B cell (primary cell): ENCODE results near the gene GIMAP1.

Source experiments
- CTCF ChIP-seq: fragments of 200-600 bp; IDR thresholded peaks from one replicate; pipeline ENCODE4 v1.8.0; 2022; ENCODE audit warnings: antibody characterized with exemption, mild to moderate bottlenecking
- EZH2 ChIP-seq: IDR thresholded peaks from 2 replicates; pipeline ENCODE4 v1.6.1; 2012; ENCODE audit warnings: borderline replicate concordance, low read depth, mild to moderate bottlenecking, moderate library complexity, low read length; ENCODE audit not compliant: insufficient read depth, poor library complexity, severe bottlenecking

DNA sequence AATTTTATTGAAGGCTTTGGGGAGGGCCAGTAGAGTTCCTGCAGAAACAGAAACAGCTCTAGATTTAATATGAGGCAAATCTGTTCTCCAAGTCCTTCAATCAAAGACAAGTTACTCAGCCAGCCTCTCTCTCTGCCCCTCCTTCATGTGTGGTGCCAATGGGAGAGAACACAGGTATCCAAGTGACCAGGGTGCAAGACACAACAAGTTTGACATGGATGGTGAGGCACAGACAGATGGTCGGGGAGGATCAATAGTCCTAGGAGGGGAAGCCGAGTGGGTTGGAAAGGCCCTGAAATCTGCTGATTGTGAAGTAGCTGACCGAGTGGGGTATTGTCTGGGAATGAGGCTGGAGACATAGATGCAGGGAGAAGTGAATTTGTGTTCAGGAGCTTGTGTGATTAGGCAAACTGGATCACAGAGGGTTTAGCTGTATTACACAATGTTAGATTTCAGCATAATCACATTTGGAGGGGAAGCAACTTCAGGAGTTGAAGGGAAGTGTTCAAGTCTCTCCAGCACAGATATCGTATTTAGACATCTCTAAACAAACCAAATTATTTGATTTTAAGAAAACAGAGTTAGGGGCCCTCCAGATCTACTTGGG is 1.5 kb downstream of the GIMAP1 start:
- no peak for TF ChIP-seq EZH2
- TF ChIP-seq CTCF = no peak
